ENCODE results near the gene PDE4B.
"Not testable (repeated sequence)": the region's sequence is repeated elsewhere in the genome, so short reads cannot be mapped to it uniquely, and the experiment has no call there.

Gene PDE4B

DNA sequence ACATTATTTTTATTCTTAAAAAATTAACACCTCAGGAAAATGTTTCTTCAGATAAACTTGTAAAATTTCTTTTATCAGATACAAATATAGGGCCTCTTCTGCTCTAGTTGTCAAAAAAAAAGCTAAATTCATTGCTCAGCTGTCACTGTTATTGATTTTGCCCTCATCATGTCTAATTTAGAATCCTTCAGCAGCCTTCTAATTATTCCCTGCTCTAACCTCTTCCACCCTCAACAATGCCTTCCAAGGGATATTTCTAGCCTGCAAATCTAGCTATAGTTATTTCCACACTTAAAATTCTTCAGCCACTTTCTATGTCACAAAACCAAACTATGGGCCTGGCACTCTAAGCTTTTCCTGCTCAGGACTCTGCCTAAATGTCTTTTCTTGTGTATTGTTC is 25.2 kb downstream of the PDE4B start:
- FAIRE-seq = no peak

DNA sequence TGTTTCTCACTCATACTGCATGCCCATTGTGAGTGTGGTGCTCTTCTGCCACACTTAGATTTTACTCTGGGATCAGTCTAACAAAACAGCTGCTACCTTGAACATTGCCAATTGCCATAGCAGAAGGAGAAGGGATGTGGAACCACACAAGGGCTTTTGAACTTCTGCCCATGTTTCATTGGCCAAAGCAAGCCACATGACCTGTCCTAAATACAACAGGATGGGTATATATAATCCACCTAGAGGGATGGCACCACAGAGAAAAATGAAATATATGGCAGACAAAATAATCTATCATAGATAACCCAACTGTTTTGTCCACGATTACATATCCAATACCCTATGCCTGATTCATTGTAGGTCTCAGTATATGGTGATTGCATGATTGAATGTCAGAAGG is 26.3 kb downstream of the PDE4B start:
- FAIRE-seq = no peak

DNA sequence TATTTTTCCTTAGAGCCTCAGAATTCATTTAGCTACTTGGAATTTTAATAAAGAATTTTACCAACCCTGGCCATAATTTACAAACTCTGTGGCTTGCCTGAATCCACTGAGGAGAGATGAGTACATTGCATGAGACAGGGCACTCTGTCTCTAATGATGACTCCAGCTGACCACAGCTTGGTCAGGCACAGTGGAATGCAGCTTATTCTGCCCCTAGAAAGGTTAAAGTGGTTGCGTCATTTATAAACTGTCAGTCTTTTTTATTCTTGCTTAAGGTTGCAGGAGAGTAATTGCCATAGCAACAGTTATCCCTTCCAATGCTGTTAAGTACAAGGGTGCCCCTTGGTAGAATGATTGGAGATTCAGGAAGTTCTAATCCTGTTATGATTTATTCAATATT is 28.3 kb downstream of the PDE4B start:
- FAIRE-seq = no peak

DNA sequence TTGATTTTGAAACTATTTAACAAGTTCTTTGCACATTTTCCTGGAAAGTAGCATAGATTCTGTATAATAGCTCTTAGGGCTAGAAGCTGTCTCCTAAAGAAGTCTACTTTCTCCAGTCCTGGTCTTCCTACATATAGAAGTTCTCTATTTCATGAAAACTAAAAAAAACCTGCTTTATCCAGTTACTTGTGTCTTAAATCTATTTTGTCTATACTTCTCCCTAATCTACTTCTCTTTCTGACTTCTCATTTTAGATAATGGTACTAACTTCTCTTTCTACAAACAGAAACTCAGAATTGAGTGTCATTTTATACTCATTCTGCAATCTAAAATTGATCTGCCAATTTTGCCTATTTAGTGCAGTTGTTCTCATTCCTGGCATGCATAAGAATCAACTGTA is 28.7 kb downstream of the PDE4B start:
- no peak for FAIRE-seq

DNA sequence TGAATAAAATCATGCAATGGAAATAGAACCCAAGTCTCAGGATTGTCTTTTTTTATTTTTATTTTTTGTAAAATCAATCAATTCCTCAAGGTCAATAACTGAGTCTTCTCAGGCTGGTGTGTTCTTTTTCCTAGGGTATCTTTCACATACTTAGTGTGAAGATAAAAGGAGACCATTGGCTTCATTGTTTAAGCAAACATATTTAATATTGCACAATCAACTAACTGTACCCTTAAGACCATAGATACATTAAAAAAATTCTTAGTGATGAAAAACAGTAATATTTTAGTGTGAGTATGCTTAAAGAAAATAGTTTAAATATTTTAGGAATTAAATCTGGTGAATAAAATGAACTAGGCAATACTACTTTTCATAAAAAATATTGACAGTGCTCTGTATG is 31.4 kb downstream of the PDE4B start:
- no peak for FAIRE-seq

DNA sequence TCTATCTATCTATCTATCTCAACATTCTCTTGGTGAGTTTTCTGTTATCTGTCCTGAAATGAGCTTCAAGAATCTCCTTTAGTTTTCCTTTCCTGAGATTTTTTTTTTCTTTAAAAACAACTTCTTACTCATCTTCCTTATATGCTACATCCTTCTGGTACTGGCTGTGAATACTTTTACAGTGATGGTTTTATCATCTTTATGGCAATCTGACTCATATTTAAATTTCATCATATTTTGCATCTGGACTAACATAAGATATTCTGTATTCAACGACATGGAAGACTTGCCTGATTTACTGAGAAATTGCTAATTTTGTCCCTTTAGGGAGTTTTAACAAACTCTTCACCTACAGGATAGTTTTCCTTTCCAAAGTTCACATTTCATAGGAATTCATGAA is 33.0 kb downstream of the PDE4B start:
- FAIRE-seq = no peak

DNA sequence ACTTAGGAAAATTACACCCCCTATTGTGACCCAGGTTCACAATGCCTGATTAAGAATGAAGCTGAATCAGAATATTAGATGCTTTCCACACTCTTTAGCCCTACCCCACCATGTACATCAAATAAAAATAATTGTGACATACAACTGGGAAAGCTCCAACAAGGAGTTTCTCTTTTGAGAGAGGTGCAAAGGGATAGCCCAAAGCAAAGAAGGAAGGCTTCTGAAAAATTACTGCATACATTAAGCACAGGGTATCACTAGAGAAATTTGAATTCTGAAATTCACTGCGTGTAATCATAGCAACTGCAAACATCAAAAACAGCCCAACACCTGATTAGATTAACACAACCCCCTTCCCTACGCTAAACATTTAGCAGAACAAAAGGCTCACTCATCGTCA is 34.1 kb downstream of the PDE4B start:
- no peak for FAIRE-seq

DNA sequence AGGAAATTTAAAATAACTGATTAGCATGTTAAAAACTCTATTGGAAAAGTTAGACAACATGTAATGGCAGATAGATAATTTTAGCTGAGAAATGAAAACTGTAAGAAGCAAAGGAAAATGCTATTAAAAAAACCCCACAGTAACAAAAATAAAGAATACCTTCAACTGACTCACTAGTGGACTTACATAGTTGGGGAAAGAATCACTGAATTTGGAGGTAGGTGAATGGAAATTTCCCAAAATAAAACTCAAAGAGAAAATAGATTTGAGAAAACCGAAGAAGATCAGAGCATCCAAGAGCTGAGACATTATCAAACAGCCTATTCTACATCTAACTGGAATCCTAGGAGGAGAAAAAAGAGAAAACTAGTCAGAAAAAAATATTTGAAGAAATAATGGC is 34.7 kb downstream of the PDE4B start:
- no peak for FAIRE-seq

DNA sequence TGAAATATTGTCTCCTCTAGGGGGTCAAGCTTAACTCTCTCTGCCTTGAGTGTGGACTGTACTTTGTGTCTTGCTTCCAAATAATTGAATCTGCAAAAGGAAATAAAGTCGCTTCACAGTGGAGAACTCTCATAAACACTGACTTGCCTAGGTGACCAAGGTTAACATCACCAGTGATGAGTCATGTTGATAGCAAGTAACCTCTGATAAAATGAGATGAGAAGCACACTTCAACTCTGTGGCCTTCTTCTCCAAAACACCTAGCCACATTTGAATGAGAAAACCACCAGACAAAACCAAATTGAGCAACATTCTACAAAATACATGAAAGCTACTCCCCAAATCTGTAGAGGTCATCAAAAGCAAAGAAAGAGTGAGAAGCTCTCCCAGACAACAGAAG is 37.6 kb downstream of the PDE4B start:
- no peak for FAIRE-seq

DNA sequence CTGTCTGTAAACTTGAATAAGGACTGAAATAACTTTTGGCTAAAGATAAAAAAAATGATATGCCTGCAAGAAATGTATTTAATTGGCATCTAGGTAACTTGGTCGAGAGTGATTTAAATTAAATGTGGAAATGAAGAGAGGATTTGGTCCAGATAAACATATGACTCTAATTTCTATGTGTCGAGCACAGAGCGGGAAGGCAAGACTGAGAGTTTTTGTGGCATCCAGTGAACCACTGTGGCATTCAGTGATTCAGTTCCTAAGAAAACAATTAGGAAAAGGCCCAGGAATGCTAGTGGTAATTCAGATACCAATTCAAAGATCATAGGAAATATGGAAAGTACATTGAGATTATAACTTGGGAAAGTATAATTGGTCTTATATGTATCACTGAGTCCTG is 39.6 kb downstream of the PDE4B start:
- no peak for FAIRE-seq

DNA sequence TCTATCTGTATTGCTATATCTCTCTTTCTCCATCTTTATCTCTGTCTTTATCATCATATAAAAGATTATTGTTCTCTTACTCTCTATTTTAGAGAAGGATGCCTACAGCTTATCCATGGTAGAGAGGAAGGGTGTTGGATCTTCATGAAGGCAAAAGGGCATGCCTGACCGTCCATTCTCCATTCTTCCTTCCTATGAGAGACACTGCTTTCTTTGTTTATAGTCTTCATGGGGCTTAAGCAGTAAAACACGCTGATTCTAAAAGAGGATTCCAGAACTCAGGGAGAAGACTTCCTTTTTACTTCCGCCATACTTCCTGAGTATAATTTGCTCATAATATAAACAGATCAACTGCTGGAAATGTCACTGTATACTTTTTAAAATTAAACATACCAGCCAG is 44.0 kb downstream of the PDE4B start:
- no peak for FAIRE-seq

DNA sequence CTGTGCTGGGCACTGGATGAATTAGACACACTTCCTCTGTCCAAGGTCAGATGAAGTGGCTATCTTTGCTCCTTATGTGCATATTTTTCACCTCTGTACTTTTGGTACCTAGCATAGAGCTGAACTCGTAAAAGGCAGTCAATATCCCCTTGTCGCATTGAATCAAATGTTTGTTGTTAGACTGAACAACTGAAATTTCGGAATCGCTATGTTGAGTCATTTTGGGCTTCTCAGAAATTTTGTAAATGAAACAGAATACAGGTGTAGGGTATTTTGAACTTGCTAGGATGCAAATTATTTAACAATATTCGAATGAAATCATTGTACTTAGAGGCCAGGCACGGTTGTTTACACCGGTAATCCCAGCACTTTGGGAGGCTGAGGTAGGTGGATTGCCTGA is 48.0 kb downstream of the PDE4B start:
- FAIRE-seq = no peak

DNA sequence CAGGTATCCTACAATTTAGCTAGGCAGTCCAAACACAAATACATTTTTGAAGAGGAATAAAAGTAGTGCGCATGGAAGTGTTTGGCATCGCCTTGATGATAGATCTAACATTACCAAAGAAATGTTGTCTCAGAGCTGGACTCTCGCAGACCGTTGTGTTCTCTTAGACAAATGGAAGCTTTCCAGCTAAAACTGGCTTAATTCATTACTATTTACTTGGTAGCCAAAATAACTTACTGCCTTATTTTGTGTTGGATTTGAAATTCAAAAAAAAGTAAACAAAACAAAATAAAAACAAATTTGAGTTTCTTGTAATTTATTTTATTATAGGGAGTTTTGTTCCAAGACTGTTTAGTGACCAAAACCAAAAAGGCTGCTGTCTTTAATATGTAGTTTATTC is 51.6 kb downstream of the PDE4B start:
- no peak for FAIRE-seq

DNA sequence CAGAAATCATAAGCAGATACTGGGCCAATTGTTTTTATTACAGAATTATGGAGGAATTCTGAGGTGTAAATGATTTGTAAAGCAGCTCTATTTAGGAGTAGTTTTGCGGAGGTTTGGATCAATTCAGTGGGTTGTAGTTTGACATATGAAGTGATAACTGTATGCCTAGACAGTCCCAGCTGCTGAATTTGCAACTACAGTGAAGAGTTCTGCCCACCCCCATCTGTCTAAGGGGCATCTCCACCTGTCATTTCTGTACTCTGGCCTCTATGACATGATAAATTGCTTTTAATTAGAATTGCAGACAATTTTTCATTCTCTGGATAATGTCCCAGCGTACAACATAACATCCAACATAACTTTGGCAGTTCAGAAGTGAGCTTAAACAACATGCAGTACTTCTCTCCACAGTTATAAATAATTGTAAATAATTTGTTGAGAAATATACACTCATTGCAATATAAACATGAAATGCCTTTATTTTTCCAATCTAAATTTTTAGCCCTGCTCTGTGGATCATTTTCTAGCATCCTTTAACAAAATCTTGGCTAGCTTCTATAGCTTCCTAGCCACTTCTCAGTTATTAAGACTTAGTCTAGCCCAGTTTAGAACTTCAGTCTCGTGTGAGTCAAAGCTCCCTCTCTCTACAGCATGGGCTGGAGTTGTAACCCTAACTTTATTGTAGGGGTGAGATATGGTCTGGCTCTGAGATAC is 52.3 kb downstream of the PDE4B start:
- FAIRE-seq = no peak

DNA sequence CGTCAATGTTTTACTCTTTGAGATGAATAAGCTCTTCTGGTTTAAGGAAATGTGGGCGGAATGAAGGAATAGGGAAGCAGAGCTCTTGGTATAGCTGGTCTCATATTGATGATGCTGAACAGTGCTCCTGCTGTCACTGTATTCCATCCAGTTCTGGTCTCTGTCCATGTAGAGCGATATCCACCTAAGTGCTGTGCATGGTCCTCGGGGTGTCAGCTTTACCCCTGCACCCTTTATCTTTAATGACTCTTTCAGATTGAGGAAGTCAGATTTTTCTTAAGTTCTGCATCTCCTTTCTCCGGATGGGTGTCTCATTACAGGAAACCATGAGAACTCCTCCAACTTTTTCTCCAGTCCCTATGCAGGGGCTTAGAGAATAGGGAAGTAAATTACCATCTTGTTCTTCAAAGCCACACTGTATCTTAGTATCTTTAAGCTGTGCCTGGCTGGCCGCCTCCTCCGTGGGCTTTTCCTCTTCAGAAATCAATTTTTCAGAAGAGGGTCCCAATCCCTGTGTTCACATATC is 52.9 kb downstream of the PDE4B start:
- no peak for FAIRE-seq

DNA sequence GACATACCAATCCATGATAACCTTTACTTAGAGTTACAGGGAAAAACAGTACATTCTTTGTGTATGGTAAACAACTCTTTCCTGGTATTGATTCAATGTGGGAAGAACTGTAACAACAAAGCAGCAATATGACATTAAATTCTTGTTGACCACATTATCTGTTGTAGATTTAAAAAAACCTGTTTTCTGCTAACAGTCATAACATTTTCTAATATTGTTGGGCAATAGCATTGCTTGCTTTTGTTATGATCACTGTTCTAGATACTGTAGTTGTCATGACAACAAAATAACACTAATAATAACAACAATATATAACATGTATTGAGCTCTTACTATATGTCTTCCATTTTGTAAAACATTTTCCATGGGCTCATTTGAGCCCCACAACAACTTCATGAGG is 54.2 kb downstream of the PDE4B start:
- FAIRE-seq = no peak

DNA sequence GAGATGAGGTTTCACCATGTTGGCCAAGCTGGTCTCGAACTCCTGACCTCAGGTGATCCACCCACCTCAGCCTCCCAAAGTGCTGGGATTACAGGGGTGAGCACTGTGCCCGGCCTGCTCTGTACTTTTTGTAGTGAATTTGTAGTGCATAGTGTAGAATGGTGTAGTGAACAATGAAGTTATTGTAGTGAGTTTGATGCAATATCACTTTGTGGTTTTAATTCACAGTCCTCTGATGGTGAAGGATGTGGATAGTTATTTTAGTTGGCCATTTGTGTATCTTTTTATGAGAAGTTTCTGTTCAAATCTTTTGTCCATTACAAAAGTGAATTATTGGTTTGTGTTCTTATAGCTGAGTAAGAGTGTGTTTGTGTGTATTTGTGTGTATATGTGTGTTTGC is 57.6 kb downstream of the PDE4B start:
- FAIRE-seq = no peak

DNA sequence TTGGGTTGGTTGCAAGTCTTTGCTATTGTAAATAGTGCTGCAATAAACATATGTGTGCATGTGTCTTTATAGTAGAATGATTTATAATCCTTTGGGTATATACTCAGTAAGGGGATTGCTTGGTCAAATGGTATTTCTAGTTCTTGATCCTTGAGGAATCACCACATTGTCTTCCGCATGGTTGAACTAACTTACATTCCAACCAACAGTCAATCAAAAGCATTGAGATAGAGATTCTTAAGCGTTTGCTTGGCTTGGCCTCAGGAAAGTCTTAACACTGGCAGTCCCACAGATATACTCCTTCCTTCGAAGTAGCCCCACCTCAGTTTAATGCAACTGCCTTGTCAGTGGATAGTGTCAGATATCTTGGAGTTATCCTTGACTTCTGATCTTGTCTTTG is 63.9 kb downstream of the PDE4B start:
- not testable (repeated sequence) for FAIRE-seq

DNA sequence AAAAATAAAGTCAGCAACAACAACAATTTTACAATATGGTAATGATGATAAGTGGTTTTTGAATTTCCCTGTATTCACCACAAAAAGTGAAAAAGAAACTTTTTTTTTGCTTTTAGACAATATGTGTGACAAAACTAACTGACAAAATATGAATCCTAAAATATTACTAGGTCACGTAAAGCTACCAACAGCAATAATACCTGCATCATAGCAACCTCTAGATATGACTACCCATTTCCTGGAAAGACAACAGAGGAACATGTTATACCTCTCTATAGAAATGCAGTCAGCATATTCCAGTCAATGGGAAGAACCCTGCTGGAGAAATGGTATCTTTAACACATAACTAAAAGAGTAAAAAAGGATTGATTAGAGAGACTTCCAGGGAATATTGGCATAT is 73.7 kb downstream of the PDE4B start:
- no peak for FAIRE-seq

DNA sequence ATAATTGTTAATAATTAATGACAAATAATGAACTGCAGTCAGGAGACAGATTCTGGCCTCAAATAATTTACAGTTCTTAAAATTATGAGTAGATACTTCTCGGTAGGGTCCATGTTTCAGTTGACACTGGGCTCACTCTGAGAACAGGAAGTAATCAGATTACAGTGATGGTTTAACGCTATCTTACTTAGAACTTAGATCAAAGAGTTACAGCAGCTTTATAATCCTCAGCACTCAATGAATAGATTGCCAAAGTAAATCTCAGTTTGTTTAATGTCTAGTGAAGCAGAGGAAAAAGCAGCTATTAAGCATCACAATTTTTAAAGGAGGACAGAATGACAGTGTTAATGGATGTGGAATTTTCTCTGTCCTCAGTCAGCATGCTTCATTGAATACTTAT is 79.6 kb downstream of the PDE4B start:
- FAIRE-seq = no peak

DNA sequence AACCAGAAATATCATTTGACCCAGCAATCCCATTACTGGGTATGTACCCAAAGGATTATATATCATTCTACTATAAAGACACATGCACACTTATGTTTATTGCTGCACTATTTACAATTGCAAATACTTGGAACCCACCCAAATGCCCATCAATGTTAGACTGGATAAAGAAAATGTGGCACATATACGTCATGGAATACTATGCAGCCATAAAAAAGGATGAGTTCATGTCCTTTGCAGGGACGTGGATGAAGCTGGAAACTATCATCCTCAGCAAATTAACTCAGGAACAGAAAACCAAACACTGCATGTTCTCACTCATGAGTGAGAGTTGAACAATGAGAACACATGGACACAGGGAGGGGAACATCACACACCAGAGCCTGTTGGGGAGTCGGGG is 85.6 kb downstream of the PDE4B start:
- FAIRE-seq = not testable (repeated sequence)

DNA sequence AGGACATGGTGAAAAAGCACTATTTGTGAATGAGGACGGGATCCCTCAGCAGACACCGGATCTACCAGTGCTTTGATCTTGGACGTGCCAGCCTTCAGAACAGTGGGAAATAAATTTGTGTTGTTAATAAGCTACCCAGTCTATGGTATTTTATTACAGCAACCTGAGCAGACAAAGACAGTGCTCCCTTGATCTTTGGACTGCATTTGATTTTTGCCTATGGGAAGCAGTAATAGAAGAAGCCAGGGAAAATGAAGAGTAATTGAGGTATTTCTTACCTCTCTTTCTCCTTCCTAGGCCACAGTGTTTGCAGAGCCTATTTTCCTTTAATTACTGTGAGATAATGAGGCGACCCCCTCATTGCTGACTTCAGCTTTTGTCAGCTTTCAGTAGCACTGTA is 87.9 kb downstream of the PDE4B start:
- FAIRE-seq = no peak

DNA sequence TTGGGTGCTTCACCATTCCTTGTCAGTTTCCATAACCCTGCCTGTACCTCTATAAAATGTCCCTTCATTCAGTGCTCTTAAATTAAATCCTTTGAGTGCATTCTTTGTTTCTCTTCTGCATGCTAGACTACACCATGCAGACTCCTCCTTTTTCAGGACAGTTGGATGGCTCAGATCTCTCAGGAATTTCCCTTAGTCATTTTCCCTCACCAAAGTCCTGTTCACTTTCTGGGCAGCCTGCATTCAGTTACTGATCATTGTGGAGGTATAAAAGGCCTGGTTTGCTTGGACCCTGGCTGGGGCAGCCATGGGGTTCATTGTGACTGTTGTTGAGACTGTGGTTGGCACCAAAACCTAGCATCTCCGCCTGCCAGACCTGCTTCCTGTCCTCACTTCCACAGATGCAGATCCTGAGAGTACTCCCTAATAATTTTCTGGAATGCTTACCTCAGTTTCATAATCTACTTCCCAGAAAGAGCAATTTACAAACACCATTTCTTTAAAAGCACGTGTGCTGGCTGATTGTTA is 88.4 kb downstream of the PDE4B start:
- no peak for FAIRE-seq

DNA sequence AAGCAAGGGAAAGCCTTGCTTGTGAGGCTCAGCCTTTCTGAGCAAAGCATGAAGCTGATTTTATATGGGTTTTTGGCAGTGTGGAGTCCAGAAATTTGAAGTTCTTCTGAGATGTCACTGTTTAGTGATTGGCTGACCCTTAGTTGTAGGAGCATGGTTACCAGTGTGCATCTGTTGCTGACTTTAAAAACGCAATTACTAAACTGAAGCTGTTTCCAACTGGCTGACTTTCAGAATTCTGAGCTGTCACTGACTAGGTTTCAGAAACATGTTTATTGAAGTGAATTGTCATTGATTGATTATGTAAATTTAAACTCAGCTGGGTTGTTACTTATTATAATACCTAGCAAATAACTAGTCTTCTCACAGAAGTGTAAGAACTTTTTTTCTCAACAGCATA is 89.4 kb downstream of the PDE4B start:
- no peak for FAIRE-seq

DNA sequence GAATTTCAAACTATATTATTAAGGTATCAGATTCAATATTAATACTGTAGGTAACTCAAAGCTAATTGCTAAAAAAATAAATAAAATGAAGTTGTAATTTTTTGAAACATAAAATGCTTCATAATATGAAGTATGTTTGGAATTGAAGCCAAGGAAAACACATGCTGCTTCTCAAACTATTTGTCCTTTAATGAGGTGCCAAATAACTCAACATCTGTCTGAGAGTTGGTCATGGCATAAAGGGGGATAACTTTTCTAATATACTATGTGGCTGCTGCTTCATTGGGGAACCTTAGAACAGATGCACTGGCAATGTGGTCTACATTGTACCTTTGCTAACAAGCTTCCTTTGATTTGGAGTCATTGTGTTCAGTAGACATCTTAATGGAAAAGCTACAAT is 96.7 kb downstream of the PDE4B start:
- FAIRE-seq = no peak

All from A204.1 (cell line).